Stimulated activated CD4-positive, alpha-beta T cell treated with anti-CD3 and anti-CD28 coated beads, Interleukin-12 subunit alpha, Interleukin-12 subunit beta, amount 100 ng/mL, for 24 hours (primary cell): ENCODE measurements around the gene PTP4A2.
"Not testable (repeated sequence)": the region's sequence is repeated elsewhere in the genome, so short reads cannot be mapped to it uniquely, and the experiment has no call there.

ENCODE experiments used
- DNase-seq, 2 experiments: peaks; one replicate each; pipeline ENCODE4 v3.0.0-alpha.2; 2020; ENCODE audit warnings: low read depth in 2 of 2

Gene PTP4A2

GRCh38 chr1:31925824-31926223 lies 12.3 kb downstream of the PTP4A2 start:
- DNase-seq = not testable (repeated sequence)

DNA sequence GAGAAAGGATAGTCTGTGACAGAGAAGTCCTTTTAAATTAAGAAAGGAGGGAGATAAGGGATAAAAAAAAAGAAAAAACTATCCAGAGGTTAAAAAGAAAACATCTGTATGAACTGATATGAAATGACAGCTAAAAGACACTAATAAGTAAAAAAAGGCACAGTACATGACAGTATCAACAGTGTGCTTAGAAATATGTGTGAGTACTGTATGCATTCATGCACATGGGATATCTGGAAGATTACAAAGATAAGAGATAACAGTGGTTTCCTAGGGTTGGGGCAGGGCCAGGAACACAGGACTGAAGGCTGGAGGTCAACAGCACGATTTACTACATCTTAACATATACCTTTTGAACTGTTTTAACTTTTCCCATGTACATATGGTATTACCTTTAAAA lies 13.3 kb downstream of the PTP4A2 start:
- DNase-seq = no peak

- DNase-seq = no peak
Observed at GRCh38 chr1:31923901-31924535, 14.2 kb downstream of the PTP4A2 start.

DNA sequence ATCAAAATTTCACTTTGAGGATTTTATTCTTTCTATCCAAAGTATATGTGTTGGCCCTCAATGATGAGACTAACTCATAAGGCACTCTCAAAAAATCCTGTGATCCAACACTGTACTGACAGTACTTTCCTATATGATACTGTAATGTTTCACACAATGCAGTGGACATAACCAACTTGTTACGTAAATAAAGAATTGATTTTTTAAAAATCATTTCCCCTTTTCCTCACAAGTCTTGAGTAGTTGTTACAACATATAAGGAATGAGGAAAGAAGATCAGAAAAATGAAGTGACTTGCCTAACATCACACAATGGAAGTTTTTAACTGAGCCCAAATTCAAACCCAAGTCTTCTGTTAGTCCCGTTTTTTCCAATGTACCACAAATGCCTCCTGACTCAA lies 17.2 kb downstream of the PTP4A2 start:
- DNase-seq = no peak

DNA sequence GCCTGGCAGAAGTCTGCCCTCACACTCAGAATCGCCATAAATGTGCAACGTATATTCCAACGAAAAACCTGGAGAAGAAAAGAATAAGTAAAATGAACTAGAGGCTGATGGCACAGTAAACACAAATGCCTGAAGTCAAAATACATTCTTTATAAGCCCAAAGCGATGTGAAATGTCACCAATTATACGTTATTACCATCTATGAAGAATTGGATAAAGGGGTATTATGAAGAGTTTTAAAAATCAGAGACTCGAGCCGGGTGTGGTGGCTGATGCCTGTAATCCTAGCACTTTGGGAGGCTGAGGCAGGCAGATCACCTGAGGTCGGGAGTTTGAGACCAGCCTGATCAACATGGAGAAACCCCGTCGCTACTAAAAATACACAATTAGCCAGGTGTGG lies 18.6 kb downstream of the PTP4A2 start:
- DNase-seq = no peak

DNA sequence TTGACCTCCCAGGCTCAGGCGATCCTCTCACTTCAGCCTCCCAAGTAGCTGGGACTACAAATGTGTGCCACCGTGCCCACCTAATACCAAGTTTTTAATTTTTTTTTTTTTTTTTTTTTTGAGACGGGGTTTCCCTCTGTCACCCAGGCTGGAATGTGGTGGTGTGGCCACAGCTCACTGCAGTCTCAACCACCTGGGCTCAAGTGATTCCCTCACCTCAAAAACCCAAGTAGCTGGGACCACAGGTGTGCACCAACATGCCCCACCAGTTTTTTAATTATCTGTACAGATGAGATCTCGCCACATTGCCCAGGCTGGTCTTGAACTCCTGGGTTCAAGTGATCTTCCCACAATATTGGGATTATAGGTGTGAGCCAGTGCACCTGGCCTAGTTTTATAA lies 22.7 kb downstream of the PTP4A2 start:
- no peak for DNase-seq

GRCh38 chr1:31913968-31914367 lies 24.2 kb downstream of the PTP4A2 start:
- DNase-seq = no peak

- DNase-seq = no peak
Observed at GRCh38 chr1:31912839-31913239, 25.3 kb downstream of the PTP4A2 start.

GRCh38 chr1:31911994-31912780 lies 26.0 kb downstream of the PTP4A2 start:
- no peak for DNase-seq

DNA sequence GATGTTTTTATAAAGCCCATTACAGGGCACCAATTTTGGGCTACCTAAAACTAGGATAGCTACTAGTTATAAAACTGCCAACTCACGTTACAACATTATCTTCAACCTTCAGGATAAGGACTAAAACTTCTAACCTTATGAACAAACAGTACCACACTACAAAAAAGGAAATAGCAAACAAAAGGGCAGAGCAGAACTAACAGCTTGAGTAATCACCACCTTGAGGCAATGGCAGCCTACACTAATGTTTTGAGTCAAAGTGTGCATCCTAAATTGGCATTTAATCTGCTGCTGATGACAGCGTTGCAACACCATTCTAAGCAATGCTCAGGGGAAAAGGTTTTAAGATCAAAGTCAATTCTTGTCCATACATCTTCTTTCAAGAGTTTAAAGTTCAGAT lies 27.2 kb downstream of the PTP4A2 start:
- no peak for DNase-seq

GRCh38 chr1:31909691-31910090 lies 28.5 kb downstream of the PTP4A2 start:
- DNase-seq = no peak

DNA sequence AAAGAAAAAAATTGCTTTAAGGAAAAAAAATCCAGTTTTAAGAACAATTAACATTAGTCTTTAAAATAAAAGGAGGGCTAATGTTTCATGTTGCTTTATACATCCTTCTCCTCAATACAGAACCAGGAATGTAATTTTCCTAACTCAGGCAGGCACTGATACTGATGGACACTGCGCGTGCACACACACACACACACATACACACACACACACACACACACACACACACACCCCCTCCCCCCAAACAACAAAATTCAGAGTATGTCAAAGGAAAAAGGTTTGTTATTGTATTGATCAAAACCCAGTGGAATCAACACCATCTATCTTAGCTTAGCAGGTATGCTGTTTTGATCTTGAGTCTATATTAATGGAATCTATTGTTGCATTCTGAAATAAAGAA lies 31.6 kb downstream of the PTP4A2 start:
- no peak for DNase-seq

- no peak for DNase-seq
Observed at GRCh38 chr1:31905681-31906080, 32.5 kb downstream of the PTP4A2 start.

- DNase-seq = no peak
Observed at GRCh38 chr1:31905093-31905509, 33.1 kb downstream of the PTP4A2 start.

DNA sequence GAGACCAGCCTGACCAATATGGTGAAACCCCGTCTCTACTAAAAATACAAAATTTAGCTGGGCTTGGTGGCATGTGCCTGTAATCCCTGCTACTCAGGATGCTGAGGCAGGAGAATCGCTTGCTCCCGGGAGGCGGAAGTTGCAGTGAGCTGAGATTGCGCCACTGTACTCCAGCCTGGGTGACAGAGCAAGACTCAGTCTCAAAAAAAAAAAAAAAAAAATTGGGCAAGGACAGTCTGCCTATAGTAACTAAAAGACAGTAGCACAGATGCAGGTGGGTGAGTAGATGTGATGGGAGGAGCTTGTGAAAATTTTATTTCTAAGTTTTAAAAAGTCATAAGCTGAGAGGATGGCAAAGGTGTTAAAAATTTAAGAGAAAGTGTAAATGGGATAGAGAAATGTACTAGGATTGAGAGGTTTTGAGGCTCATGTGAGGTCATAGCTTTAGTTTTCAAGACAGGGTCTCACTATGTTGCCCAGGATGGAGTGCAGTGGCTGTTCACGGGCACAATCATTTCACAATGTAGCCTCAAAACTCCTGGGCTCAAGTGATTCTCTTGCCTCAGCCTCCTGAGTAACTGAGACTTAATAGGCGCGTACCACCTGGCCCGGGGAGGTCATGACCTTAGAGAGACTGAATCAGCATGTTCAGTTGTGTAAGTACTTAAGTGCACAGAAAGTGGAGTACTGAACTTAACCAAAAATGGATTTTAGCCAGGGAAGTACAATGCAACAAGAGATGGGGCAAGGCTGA lies 33.7 kb downstream of the PTP4A2 start:
- DNase-seq = no peak

DNA sequence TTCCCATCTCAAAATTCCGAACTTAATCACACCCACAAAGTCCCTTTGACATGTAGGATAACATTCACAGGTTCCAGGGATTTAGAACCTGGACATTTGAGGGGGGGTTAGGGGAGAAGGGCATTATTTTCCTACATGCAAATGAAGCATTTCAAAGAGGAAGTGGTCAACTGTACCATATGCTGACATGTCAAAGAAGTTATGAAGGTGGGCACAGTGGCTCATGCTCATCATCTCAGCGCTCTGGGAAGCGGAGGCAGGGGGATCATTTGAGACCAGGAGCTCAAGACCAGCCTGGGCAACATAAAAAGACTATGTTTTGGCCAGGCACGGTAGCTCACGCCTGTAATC lies 35.7 kb downstream of the PTP4A2 start:
- DNase-seq = no peak

- DNase-seq = no peak
Observed at GRCh38 chr1:31901838-31902509, 36.2 kb downstream of the PTP4A2 start.

- no peak for DNase-seq
Observed at GRCh38 chr1:31900790-31901189, 37.4 kb downstream of the PTP4A2 start.

GRCh38 chr1:31897526-31898100 lies 40.6 kb downstream of the PTP4A2 start:
- no peak for DNase-seq

GRCh38 chr1:31895474-31896198 lies 42.5 kb downstream of the PTP4A2 start:
- not testable (repeated sequence) for DNase-seq

DNA sequence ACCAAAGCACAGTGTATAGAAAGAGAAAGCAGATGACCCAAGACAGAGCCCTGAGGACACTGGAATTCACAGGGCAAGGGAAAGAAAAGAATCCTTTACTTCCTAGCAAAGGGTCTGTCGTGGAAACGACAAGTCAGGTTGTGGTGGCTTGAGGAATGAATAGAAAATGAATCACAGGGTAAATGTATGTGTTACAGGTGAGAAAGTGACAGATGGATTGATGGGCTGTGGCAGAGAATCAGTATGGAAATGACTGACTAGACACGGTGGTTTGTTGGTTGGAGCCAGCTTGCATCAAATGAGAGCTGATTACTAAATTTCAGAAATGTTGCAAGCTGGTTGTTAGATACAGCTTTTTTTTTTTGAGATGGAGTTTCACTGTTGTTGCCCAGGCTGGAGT lies 46.9 kb downstream of the PTP4A2 start:
- peak; percentile 4 to 44 for DNase-seq
